A549 (cell line): ENCODE data around the gene COL26A1.

Experiments used
- CBX2 ChIP-seq: fragments of 200-600 bp; sonication (generic); IDR thresholded peaks from 2 replicates; pipeline ENCODE4 v1.6.1; 2016; ENCODE audit warnings: low read depth, mild to moderate bottlenecking, borderline replicate concordance
- CHD2 ChIP-seq: fragments of 150-350 bp; IDR thresholded peaks from 2 replicates; pipeline ENCODE4 v1.6.1; 2014; ENCODE audit warnings: low read length; ENCODE audit not compliant: partially characterized antibody
- CTCF ChIP-seq: fragments of >200 bp; sonication (Bioruptor Twin); formaldehyde crosslinking; IDR thresholded peaks from 3 replicates; pipeline ENCODE4 v1.5.1; 2016
- EHMT2 ChIP-seq: fragments of 200-600 bp; sonication (generic); IDR thresholded peaks from 2 replicates; pipeline ENCODE4 v1.6.1; 2016; ENCODE audit warnings: antibody characterized with exemption, low read depth, mild to moderate bottlenecking, moderate library complexity
- EP300 ChIP-seq, 2 experiments: fragments of >200 bp; sonication (Bioruptor Twin); formaldehyde crosslinking; IDR thresholded peaks; 2 replicates in 1 of 2; 3 replicates in 1 of 2; pipeline ENCODE4 v1.6.1; 2016 to 2017
- FOSL2 ChIP-seq, 2 experiments: fragments of 450-650 bp in 1 of 2; fragments of >200 bp in 1 of 2; sonication (Bioruptor Twin) in 1 of 2; formaldehyde crosslinking; IDR thresholded peaks; 2 replicates each; pipeline versions ENCODE4 v1.5.0 to v1.6.1; 2016 to 2020; ENCODE audit warnings: mild to moderate bottlenecking in 1 of 2, moderate library complexity in 1 of 2
- KDM1A ChIP-seq: fragments of 200-600 bp; sonication (generic); IDR thresholded peaks from 2 replicates; pipeline ENCODE4 v1.6.1; 2016; ENCODE audit warnings: low read depth, mild to moderate bottlenecking
- POLR2A ChIP-seq: IDR thresholded peaks from 2 replicates; pipeline ENCODE4 v1.6.1; 2012; ENCODE audit warnings: mild to moderate bottlenecking, low read length
- REST ChIP-seq: fragments of 200-600 bp; sonication (generic); IDR thresholded peaks from 2 replicates; pipeline ENCODE4 v1.6.1; 2016; ENCODE audit warnings: antibody characterized with exemption, mild to moderate bottlenecking, moderate library complexity
- RNF2 ChIP-seq: fragments of 200-600 bp; sonication (generic); IDR thresholded peaks from 2 replicates; pipeline ENCODE4 v1.6.1; 2016; ENCODE audit warnings: low read depth, mild to moderate bottlenecking, antibody characterized with exemption, moderate library complexity, borderline replicate concordance
- SMC3 ChIP-seq: fragments of >200 bp; sonication (Bioruptor Twin); formaldehyde crosslinking; IDR thresholded peaks from 3 replicates; pipeline ENCODE4 v1.6.1; 2018; ENCODE audit warnings: inconsistent platforms
- TP53 ChIP-seq: fragments of 250-450 bp; sonication (Bioruptor Pico); IDR thresholded peaks from 2 replicates; pipeline ENCODE4 v1.5.0; 2021; ENCODE audit warnings: mild to moderate bottlenecking, moderate library complexity
- ZFP36 ChIP-seq: fragments of 450-650 bp; IDR thresholded peaks from 2 replicates; pipeline ENCODE4 v1.6.1; 2014; ENCODE audit warnings: borderline replicate concordance; ENCODE audit not compliant: partially characterized antibody
- ZNF302 ChIP-seq: fragments of 250-450 bp; sonication (Bioruptor Pico); IDR thresholded peaks from 2 replicates; pipeline ENCODE4 v1.9.0; 2021; ENCODE audit warnings: inconsistent platforms, mild to moderate bottlenecking, moderate library complexity

GRCh38 chr7:101557421-101557820, 194.7 kb downstream of the COL26A1 start:
- TF ChIP-seq RNF2 (no peak), KDM1A (no peak), FOSL2 (IDR thresholded peaks at IDR 0.05) (no peak), FOSL2 (CRISPR knock-in tag; IDR thresholded peaks at IDR 0.05) (no peak), CTCF (no peak), ZFP36 (no peak), POLR2A (no peak), ZNF302 (CRISPR knock-in tag) (no peak), TP53 (no peak), REST (no peak), EHMT2 (no peak), CBX2 (no peak), SMC3 (no peak), CHD2 (no peak), EP300 (IDR thresholded peaks at IDR 0.05) (no peak)
